ENCODE results near the gene DOCK2.

The DOCK2 gene

DNA sequence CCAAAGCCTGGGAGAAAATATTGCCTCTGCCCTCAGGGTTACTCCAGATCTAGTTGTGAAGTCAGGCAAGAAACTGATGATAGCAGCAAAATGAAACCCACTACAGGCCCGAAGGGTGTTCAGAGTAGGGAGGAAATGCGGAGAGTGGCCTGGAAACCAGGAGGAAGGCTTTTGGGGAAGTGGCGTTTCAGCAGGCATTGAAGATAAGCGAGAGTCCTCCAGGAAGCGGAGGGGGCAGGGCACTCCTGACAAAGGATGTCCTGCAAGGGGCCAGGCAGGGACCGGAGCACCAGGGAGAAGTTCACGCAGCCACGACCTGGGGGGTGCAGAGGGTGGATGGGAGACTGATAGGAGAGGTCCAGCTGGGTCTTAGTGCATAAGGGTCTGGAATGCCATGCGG is 460.9 kb downstream of the DOCK2 start:
- no peak for DNase-seq (ENCODE audit: low read depth)

DNA sequence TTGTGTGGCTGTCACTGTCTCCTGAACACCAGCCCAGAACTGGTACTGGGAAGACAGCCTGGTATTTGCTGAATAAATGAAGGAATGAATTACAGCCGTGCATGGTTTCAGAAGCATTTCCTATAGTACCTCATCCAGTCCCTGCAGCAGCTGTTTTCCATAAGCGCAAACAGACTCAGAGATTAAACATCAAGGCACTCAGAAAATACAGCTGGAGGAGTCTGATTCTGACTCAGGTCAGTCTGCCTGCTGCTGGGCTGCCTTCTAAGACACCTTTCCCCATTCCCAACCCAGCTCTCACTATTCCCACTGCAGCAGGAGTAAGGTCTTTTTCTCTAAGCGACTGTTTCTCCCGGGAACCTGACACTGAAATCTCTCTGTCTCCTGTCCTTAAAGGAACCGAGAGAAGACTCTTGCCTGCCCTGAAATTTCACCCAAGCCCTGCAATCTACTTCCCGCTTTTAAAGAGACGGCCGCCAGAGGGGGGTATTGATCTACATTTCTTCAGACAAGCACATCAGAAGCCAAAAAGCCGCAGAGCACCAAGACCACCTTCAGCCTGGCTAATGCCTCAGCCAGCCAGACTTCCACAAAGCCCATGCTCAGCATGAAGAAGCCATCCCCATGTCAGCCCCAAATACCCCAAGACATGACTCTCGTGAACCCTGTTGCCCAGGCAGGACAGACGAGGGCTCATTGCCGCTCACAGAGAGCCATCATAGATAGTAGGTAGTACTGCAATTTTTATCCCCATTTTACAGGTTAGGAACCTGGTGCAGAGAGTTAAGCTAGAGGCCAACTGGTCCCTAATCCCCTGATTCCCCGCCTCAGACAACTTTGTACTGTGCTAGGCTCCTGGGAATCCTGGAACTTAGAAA is 463.2 kb downstream of the DOCK2 start:
- peak; percentile 57 for DNase-seq (ENCODE audit: low read depth)

DNA sequence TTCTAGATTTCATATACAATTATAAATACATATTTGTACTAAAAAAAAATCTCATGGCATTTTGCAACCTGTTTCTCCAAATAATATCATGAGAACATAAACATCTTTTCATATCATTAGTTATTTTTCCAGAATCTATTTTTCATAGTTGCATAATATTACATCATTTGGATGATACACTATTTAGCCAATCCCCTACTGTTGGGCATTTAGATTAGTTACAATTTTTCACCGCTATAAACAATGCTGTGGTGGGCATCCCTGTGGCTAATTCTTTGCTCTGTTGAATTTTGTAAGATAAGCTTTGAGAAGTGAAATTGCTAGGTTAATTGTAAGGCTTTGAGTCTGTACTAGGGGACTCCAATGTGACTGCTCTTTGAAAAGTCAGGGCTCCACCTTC is 466.4 kb downstream of the DOCK2 start:
- DNase-seq (ENCODE audit: low read depth), result no peak

DNA sequence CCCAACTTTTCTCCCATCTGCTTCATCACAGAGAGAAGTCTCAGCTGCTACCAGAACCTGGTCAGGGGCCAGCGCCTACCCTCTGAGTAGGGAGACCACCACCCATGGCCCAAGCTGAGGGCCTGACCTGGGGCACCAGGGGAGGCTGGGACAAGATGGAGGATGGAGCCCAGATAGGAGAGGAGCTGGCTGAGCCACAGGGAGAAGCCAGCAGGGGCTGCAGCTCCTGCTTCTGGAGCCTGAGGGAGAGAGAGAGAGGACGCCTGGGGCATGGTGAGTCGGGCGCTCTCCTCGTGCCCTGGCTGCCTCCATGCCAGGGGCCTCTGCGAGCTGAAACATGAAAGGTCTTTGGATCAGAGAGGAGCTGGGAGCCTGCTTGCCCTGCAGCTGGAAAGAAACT is 467.2 kb downstream of the DOCK2 start:
- DNase-seq (ENCODE audit: low read depth), result no peak

DNA sequence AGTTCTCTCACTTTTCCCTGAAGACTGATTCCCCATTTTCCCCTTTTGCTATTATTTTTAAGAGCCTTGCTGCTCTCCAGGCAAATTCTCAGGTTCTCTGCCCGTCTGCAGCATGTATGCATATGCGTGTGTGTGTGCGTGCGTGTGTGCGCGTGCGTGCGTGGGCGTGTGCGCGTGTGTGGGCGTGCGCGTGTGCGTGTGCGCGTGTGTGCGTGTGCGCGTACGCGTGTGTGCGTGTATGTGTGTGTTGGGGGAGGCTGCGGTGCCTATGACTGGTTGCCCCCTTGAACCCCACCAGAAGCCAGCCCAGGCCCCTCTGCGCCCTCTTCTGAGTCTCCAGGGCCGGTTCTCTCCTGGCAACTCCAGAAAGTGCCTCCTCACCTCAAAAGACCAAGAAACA is 467.6 kb downstream of the DOCK2 start:
- DNase-seq (ENCODE audit: low read depth), result no peak

DNA sequence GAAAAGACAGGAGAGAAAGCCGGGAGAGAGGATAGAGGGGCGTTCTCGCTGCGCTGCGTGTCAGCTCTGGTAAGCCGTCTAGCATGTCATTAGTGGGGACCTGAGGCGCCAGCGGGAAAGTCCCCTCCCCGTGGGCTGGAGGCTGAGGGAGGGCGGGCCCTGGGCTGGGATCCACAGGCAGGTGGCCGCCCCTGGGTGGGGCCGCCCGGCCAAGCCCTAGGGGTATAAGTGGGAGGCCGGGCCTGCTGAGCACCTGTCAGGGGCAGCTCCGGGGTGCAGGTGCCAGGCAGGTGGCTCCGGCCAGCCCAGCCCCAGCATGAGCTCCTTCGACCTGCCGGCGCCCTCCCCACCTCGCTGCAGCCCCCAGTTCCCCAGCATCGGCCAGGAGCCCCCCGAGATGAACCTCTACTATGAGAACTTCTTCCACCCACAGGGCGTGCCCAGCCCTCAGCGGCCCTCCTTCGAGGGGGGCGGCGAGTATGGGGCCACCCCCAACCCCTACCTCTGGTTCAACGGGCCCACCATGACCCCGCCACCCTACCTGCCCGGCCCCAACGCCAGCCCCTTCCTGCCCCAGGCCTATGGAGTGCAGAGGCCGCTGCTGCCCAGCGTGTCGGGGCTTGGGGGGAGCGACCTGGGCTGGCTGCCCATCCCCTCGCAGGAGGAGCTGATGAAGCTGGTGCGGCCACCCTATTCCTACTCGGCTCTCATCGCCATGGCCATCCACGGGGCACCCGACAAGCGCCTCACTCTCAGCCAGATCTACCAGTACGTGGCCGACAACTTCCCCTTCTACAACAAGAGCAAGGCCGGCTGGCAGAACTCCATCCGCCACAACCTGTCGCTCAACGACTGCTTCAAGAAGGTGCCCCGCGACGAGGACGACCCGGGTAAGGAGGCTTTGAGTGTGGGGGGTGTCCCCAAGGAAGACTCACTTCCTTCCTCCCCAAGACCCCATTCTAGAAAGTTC is 468.9 kb downstream of the DOCK2 start, which contains the start of gene FOXI1:
FOXI1 (plus strand) TSS at position 256 of the 970 bp plus-strand sequence; CDS start at position 317, 61 bp downstream.
- no peak for DNase-seq (ENCODE audit: low read depth)

GRCh38 chr5:170107674-170108073 is 470.6 kb downstream of the DOCK2 start:
- DNase-seq (ENCODE audit: low read depth), result no peak

DNA sequence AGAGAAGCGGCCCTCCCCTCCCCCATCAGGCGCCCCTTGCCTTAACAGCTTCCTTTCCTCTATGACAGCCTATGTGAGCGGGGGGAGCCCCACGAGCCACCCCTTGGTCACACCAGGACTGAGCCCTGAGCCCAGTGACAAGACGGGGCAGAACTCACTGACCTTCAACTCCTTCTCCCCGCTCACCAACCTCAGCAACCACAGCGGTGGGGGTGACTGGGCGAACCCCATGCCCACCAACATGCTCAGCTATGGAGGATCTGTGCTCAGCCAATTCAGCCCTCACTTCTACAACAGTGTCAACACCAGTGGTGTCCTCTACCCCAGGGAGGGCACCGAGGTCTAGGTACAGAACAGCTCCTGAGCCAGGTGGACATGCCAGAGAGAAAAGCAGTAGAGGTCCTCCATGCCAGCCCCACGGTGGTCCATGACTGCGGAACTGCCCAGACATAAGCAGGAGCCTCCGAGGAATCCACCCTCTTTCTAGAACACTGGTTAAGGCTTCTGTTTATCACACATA is 471.3 kb downstream of the DOCK2 start:
- DNase-seq (ENCODE audit: low read depth), result no peak

DNA sequence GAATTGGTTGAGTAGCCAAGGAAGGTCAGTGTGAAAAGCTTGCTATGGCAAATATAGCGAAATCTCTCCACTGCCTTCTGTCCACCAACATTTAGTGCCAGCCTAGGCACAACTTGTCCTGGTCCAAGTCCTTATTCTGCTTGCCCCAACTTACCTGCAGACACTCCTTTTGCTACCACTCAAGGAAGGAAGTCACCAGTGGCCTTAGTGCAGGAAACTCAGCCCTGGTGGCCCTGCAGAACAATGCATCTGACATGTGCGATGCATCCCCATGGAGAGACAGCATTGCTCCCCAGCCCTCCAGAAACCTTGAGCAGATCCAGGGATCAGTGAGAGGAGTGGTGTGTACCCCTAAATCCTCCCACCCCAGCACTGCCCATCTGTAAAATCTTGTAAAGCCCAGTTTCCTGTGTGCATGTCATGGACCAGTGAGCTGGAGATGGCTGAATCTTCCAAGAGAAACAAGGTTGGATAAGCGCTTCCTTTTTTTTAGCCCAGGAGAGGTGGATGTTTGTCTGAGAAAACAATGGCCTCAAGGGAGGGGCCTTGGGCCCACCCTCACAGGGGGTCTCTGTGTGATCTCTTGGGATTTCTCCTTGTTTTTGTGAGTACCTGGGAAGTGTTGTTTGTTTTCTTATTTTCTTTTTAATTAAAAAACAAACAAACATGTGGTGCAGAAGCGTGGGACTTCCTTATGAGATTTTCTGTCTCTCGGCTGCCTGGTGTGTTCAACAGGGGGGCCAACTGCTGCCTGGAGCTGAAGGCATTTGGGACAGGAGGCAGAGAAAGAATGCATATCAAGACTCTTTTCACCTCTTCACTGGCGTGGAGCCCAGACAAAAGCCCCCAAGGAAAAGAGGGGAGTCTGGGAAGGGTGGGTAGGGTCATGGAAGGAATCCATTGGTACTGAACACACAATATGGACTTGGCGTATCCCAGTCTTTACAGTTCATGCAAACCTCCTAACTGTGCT is 472.3 kb downstream of the DOCK2 start:
- no peak for DNase-seq (ENCODE audit: low read depth)

DNA sequence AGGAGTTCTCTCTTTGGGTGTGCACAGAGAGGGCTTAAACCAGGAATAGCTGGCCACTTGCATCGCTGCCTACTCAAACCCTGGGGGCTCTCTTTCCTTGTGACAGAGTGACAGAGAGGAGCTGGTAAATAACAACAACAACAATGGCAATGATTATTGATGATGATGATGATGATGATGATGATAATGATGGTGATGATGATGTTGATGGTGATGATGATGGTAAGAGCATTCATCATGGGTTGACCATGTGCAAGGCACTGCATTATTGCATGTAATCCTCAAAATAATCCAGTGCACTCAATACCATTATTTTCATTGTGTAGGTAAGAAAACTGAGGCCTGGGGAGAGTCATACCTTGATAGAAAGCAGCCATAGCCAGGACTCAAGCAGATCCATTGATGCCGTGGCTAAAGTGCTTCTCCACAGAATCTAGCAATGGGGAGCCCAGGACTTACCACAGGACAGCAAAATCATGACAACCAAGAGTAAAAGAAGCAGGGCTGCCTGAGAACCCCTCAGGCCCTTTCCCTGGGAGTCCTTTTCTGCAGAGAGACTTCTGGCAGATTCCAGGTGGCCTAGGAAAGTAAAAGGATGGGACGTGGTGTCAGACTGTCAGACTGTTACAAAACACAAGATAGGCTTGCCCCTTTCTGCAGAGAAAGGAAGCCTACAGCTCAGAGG is 473.5 kb downstream of the DOCK2 start:
- no peak for DNase-seq (ENCODE audit: low read depth)

DNA sequence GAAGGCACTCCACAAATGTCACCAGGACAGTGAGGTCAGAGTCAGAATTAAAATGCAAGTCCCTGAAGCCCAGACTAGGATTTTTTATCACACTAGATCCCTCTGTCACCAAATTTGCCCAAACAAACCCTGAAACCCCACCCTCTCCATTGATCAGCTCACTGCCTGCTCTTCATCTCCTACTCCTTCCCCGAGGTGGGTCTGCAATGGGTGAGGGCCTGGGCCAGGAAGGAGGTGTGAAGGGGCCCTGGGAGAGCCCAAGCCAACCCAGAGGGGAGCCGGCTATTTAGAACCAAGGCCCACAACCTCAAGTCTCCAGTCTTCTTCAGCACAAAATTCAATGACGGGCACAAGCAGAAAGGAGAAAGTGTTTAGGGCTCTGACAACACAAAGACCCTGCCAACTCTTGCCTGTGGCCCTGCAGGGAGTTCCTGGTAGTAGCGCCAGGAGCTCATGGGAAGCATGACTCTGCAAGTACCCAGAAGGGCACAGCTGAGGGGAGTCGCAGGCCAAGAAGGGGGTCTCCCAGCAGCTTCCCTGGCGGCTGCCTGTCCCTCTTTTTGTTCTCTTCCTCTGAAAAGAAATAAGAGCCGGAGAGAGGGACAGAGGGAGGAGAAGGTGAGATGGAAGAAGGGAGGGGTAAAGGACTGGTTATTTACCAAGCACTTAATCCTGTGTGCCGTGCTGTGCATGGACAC is 474.2 kb downstream of the DOCK2 start:
- DNase-seq (ENCODE audit: low read depth), result no peak

DNA sequence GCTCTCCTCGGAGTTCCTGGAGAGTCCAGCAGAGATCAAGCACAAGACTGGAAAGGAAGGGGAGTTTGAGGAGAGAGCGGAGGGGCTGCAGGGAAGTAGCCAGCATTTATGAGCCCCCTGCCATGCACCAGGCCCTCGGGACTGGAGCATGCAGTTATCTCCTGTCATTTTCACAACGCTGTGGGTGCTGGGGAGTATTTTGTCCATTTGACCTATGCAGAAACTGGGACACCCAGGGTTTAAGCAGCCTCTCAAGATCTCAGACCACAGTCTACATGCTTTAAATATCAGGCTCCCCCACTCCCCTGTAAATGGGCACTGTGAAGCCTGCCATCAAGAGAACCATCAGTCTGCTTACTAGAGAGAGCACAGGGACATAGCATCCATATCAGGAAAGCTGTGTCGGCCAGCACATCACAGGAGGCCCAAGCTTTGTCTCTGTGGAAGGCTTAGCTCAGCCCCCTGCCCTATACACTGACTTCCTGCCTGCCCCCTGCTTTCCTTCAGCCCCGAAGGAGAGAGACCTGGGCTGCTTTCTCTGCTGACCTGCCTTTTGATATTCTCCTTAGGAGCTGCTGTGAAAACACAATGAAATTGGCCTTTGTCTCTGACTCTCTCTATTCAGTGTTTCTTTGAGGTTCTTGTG is 475.9 kb downstream of the DOCK2 start:
- no peak for DNase-seq (ENCODE audit: low read depth)

GRCh38 chr5:170113522-170113900 is 476.4 kb downstream of the DOCK2 start:
- DNase-seq (ENCODE audit: low read depth), result no peak

GRCh38 chr5:170114271-170114670 is 477.2 kb downstream of the DOCK2 start:
- DNase-seq (ENCODE audit: low read depth), result no peak

GRCh38 chr5:170115925-170116324 is 478.9 kb downstream of the DOCK2 start:
- DNase-seq (ENCODE audit: low read depth), result no peak

DNA sequence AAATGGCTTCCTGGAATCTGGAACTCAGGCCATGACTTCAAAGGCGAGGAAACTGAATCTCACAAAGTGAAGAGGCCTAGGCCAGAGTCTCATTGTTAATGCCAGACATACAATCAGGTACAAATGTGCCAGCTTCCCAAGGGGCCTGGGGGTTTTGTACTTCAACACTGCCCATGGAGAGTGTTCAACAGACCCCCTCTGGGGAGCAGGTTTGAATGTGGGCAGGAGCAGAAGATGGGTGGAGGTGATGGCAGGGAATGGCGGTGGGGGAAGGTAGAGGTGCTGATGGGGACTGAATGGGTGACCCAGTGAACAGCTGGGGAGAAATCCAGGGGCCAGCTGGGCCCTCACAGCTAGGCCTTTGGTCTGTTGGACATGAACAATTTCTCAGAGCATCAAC is 480.7 kb downstream of the DOCK2 start:
- no peak for DNase-seq (ENCODE audit: low read depth)

GRCh38 chr5:170120576-170120975 is 483.5 kb downstream of the DOCK2 start:
- DNase-seq (ENCODE audit: low read depth), result no peak

DNA sequence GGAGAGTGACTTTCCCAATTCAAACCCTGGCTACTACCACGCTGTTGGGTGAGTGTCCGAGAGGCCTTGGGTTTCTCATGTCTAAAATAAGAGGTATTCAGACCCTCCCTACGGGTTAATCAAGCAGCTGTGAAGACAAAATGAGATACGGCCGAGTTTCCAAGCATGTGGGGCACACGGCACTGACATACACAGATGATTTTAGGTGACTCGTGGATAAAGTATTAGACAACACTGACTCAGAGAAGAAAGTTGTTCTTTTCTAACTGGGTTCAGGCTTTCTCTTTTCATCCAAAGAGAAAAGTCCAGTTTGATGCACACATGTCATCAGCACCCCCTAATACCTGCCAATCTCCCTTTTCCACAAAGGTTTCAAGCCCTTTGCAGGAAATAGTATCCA is 484.2 kb downstream of the DOCK2 start:
- no peak for DNase-seq (ENCODE audit: low read depth)

GRCh38 chr5:170126061-170126460 is 489.0 kb downstream of the DOCK2 start:
- no peak for DNase-seq (ENCODE audit: low read depth)

- DNase-seq (ENCODE audit: low read depth), result no peak
These were observed 489.6 kb downstream of the DOCK2 start for GRCh38 chr5:170126626-170127025.
